Measurements from ENCODE around the gene XKR7. TPM values are rescaled to one million over a fixed set of nuclear protein-coding genes. Genes with fewer than 3 reads are reported as not detected.

Gene XKR7
- polyA plus RNA-seq, 1 donor from 2014 or later, result 9.6 TPM

- H3F3A ChIP-seq (ENCODE audit: insufficient read depth, low read length, poor library complexity, severe bottlenecking), result no peaks in the 10 kb centered on the region
- H3K9me3 ChIP-seq (ENCODE audit: low read length), result no peaks in the 10 kb centered on the region
- H3K79me2 ChIP-seq (replicated peaks; ENCODE audit: insufficient read depth, low read length), result no peaks in the 10 kb centered on the region
- H3K4me3 ChIP-seq (ENCODE audit: low read length), result no peak overlapping the region
- H3K4me2 ChIP-seq (ENCODE audit: low read length), result no peak overlapping the region
- no peak overlapping the region for H2AFZ ChIP-seq (ENCODE audit: low read depth, low read length)
- no peak overlapping the region for H3K27ac ChIP-seq (ENCODE audit: low read length)
- no peaks in the 10 kb centered on the region for H3K36me3 ChIP-seq (ENCODE audit: insufficient read depth, low read length)
- H3K27me3 ChIP-seq (ENCODE audit: insufficient read depth, low read depth, low read length), result no peaks in the 10 kb centered on the region
- no peaks in the 10 kb centered on the region for H4K20me1 ChIP-seq (ENCODE audit: insufficient read depth)
- TF ChIP-seq EP300 (conservative IDR thresholded peaks at IDR 0.05; ENCODE audit: poor library complexity, severe bottlenecking), result no peak
- TF ChIP-seq CTCF (IDR thresholded peaks at IDR 0.05; ENCODE audit: poor library complexity, severe bottlenecking), result no peak
- TF ChIP-seq SMC3 (conservative IDR thresholded peaks at IDR 0.05; ENCODE audit: poor library complexity), result no peak
- TF ChIP-seq EZH2 (IDR thresholded peaks at IDR 0.05; ENCODE audit: borderline replicate concordance, insufficient read depth, low read length, poor library complexity, severe bottlenecking), result no peak
- no peak for TF ChIP-seq MXI1 (conservative IDR thresholded peaks at IDR 0.05; ENCODE audit: poor library complexity, severe bottlenecking)
- no peak for TF ChIP-seq TAF1 (IDR thresholded peaks at IDR 0.05; ENCODE audit: low read depth)
- no peak for TF ChIP-seq RAD21 (conservative IDR thresholded peaks at IDR 0.05)
- no peak for TF ChIP-seq POLR2AphosphoS5 (IDR thresholded peaks at IDR 0.05)
- TF ChIP-seq REST (IDR thresholded peaks at IDR 0.05; ENCODE audit: borderline replicate concordance), result no peak
- H3K9ac ChIP-seq (ENCODE audit: low read length), result no peak overlapping the region
- no peaks in the 10 kb centered on the region for H3K9me2 ChIP-seq (ENCODE audit: insufficient read depth, low read length)
Measured at GRCh38 chr20:31939661-31940060, 28.3 kb upstream of the XKR7 start.

- TF ChIP-seq POLR2AphosphoS5 (IDR thresholded peaks at IDR 0.05) (no peak), MXI1 (conservative IDR thresholded peaks at IDR 0.05; ENCODE audit: poor library complexity, severe bottlenecking) (no peak), RAD21 (conservative IDR thresholded peaks at IDR 0.05) (no peak), CTCF (IDR thresholded peaks at IDR 0.05; ENCODE audit: poor library complexity, severe bottlenecking) (no peak), EP300 (conservative IDR thresholded peaks at IDR 0.05; ENCODE audit: poor library complexity, severe bottlenecking) (no peak), REST (IDR thresholded peaks at IDR 0.05; ENCODE audit: borderline replicate concordance) (no peak), TAF1 (IDR thresholded peaks at IDR 0.05; ENCODE audit: low read depth) (no peak), EZH2 (IDR thresholded peaks at IDR 0.05; ENCODE audit: borderline replicate concordance, insufficient read depth, low read length, poor library complexity, severe bottlenecking) (no peak), SMC3 (conservative IDR thresholded peaks at IDR 0.05; ENCODE audit: poor library complexity) (no peak)
Measured at GRCh38 chr20:31943052-31943471, 24.9 kb upstream of the XKR7 start.

More at GRCh38 chr20:31943052-31943471, 24.9 kb upstream of the XKR7 start:
- Histone ChIP-seq H3K9ac (ENCODE audit: low read length) (no peak overlapping the region), H2AFZ (ENCODE audit: low read depth, low read length) (no peak overlapping the region), H3K79me2 (replicated peaks; ENCODE audit: insufficient read depth, low read length) (no peaks in the 10 kb centered on the region), H3K9me2 (ENCODE audit: insufficient read depth, low read length) (no peaks in the 10 kb centered on the region), H4K20me1 (ENCODE audit: insufficient read depth) (no peaks in the 10 kb centered on the region), H3K27ac (ENCODE audit: low read length) (no peak overlapping the region), H3K27me3 (ENCODE audit: insufficient read depth, low read depth, low read length) (no peaks in the 10 kb centered on the region), H3F3A (ENCODE audit: insufficient read depth, low read length, poor library complexity, severe bottlenecking) (no peaks in the 10 kb centered on the region), H3K9me3 (ENCODE audit: low read length) (no peaks in the 10 kb centered on the region), H3K4me3 (ENCODE audit: low read length) (no peak overlapping the region), H3K36me3 (ENCODE audit: insufficient read depth, low read length) (peaks cover 8% of the 10 kb centered on the region), H3K4me2 (ENCODE audit: low read length) (no peak overlapping the region)
